GM19351 (cell line): ENCODE results near the gene CHMP4A.

Experiments used
- ATAC-seq: cut with Tn5 transposase; IDR thresholded peaks from one replicate; pipeline ENCODE4 v1.9.1; 2021; ENCODE audit warnings: mild to moderate bottlenecking, moderate library complexity; ENCODE audit not compliant: unreplicated experiment

CHMP4A gene

DNA sequence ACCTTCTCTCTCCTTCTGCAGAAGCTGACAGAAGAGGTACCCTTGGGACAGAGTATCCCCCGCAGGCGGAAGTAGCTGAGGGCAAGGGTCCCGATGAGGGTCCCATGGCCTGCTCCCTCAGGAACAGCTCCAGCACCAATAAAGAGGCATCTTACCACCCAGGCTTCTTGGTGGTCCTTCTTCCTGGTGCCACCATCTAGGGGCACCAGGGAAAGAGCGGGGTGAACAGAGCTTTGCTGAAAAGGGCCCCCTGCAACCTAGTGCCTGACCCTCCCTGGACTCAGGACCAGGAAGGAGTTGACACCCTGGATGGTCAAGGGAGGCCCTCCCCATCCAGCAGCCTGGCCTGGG is 52.8 kb downstream of the CHMP4A start:
- no peak for ATAC-seq

- ATAC-seq, result no peak
Observed at GRCh38 chr14:24159777-24160498, 53.4 kb downstream of the CHMP4A start.
